Measurements from ENCODE around the gene CSNK2A3.

CSNK2A3 gene

GRCh38 chr11:11332141-11332710, 20.8 kb downstream of the CSNK2A3 start:
- no peak for TF ChIP-seq CTCF (IDR thresholded peaks at IDR 0.05; ENCODE audit: low read depth, low read length)
- no peak for TF ChIP-seq EZH2phosphoT487 (IDR thresholded peaks at IDR 0.05; ENCODE audit: low read depth)
- Histone ChIP-seq H2AFZ (ENCODE audit: low read depth, low read length) (no peak overlapping the region), H4K20me1 (ENCODE audit: insufficient read depth, low read length) (no peaks in the 10 kb centered on the region), H3K9me3 (ENCODE audit: insufficient read depth, low read length) (no peaks in the 10 kb centered on the region), H3K79me2 (ENCODE audit: low read length) (no peaks in the 10 kb centered on the region), H3K9ac (ENCODE audit: low read length) (no peak overlapping the region), H3K27me3 (ENCODE audit: low read depth, low read length) (no peaks in the 10 kb centered on the region; the same call in 1 of the 2 replicates), H3K27ac (ENCODE audit: low read length) (no peak overlapping the region), H3K4me1 (ENCODE audit: low read length) (no peaks in the 10 kb centered on the region), H3K36me3 (replicated peaks; ENCODE audit: low read depth, low read length) (no peaks in the 10 kb centered on the region), H3K4me2 (ENCODE audit: low read length) (no peak overlapping the region), H3K4me3 (ENCODE audit: low read length) (no peak overlapping the region)

- H3K79me2 ChIP-seq (ENCODE audit: low read length), result no peaks in the 10 kb centered on the region
- no peaks in the 10 kb centered on the region for H3K4me1 ChIP-seq (ENCODE audit: low read length)
- TF ChIP-seq CTCF (IDR thresholded peaks at IDR 0.05; ENCODE audit: low read depth, low read length), result no peak
- TF ChIP-seq EZH2phosphoT487 (IDR thresholded peaks at IDR 0.05; ENCODE audit: low read depth), result no peak
- no peaks in the 10 kb centered on the region for H3K27me3 ChIP-seq (ENCODE audit: low read depth, low read length)
- no peaks in the 10 kb centered on the region for H3K36me3 ChIP-seq (replicated peaks; ENCODE audit: low read depth, low read length)
- no peaks in the 10 kb centered on the region for H3K9me3 ChIP-seq (ENCODE audit: insufficient read depth, low read length)
- no peak overlapping the region for H3K9ac ChIP-seq (ENCODE audit: low read length)
- no peak overlapping the region for H3K4me2 ChIP-seq (ENCODE audit: low read length)
- H3K27ac ChIP-seq (ENCODE audit: low read length), result no peak overlapping the region
- H2AFZ ChIP-seq (ENCODE audit: low read depth, low read length), result no peak overlapping the region
- H3K4me3 ChIP-seq (ENCODE audit: low read length), result no peak overlapping the region
- H4K20me1 ChIP-seq (ENCODE audit: insufficient read depth, low read length), result no peaks in the 10 kb centered on the region
These were observed 23.8 kb downstream of the CSNK2A3 start for GRCh38 chr11:11329062-11329806.

GRCh38 chr11:11324090-11324489, 29.0 kb downstream of the CSNK2A3 start:
- Histone ChIP-seq H3K4me3 (ENCODE audit: low read length) (no peak overlapping the region), H3K36me3 (replicated peaks; ENCODE audit: low read depth, low read length) (no peaks in the 10 kb centered on the region), H3K9me3 (ENCODE audit: insufficient read depth, low read length) (no peaks in the 10 kb centered on the region), H3K9ac (ENCODE audit: low read length) (no peak overlapping the region), H3K27ac (ENCODE audit: low read length) (no peak overlapping the region), H3K27me3 (ENCODE audit: low read depth, low read length) (peaks cover 11% of the 10 kb centered on the region; the same call in 1 of the 2 replicates), H3K4me2 (ENCODE audit: low read length) (no peak overlapping the region), H3K4me1 (ENCODE audit: low read length) (peaks cover 3% of the 10 kb centered on the region), H3K79me2 (ENCODE audit: low read length) (no peaks in the 10 kb centered on the region), H2AFZ (ENCODE audit: low read depth, low read length) (no peak overlapping the region), H4K20me1 (ENCODE audit: insufficient read depth, low read length) (no peaks in the 10 kb centered on the region)
- TF ChIP-seq CTCF (IDR thresholded peaks at IDR 0.05; ENCODE audit: low read depth, low read length) (no peak), EZH2phosphoT487 (IDR thresholded peaks at IDR 0.05; ENCODE audit: low read depth) (no peak)

GRCh38 chr11:11322101-11322500, 30.9 kb downstream of the CSNK2A3 start:
- Histone ChIP-seq H3K36me3 (replicated peaks; ENCODE audit: low read depth, low read length) (no peaks in the 10 kb centered on the region), H3K79me2 (ENCODE audit: low read length) (no peaks in the 10 kb centered on the region), H4K20me1 (ENCODE audit: insufficient read depth, low read length) (no peaks in the 10 kb centered on the region), H2AFZ (ENCODE audit: low read depth, low read length) (no peak overlapping the region), H3K27me3 (ENCODE audit: low read depth, low read length) (peaks cover 11% of the 10 kb centered on the region; the same call in 1 of the 2 replicates), H3K27ac (ENCODE audit: low read length) (no peak overlapping the region), H3K4me2 (ENCODE audit: low read length) (no peak overlapping the region), H3K9me3 (ENCODE audit: insufficient read depth, low read length) (no peaks in the 10 kb centered on the region), H3K4me1 (ENCODE audit: low read length) (peaks cover 9% of the 10 kb centered on the region), H3K4me3 (ENCODE audit: low read length) (no peak overlapping the region), H3K9ac (ENCODE audit: low read length) (no peak overlapping the region)
- TF ChIP-seq CTCF (IDR thresholded peaks at IDR 0.05; ENCODE audit: low read depth, low read length), result no peak
- TF ChIP-seq EZH2phosphoT487 (IDR thresholded peaks at IDR 0.05; ENCODE audit: low read depth), result no peak
